ENCODE data around the gene ABCF3.

- TF ChIP-seq, protein P1, sequence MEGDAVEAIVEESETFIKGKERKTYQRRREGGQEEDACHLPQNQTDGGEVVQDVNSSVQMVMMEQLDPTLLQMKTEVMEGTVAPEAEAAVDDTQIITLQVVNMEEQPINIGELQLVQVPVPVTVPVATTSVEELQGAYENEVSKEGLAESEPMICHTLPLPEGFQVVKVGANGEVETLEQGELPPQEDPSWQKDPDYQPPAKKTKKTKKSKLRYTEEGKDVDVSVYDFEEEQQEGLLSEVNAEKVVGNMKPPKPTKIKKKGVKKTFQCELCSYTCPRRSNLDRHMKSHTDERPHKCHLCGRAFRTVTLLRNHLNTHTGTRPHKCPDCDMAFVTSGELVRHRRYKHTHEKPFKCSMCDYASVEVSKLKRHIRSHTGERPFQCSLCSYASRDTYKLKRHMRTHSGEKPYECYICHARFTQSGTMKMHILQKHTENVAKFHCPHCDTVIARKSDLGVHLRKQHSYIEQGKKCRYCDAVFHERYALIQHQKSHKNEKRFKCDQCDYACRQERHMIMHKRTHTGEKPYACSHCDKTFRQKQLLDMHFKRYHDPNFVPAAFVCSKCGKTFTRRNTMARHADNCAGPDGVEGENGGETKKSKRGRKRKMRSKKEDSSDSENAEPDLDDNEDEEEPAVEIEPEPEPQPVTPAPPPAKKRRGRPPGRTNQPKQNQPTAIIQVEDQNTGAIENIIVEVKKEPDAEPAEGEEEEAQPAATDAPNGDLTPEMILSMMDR (IDR thresholded peaks at IDR 0.05) = no peak
- TF ChIP-seq POLR2A (IDR thresholded peaks at IDR 0.05) = no peak
Measured at GRCh38 chr3:184242297-184242685, 56.3 kb downstream of the ABCF3 start.
